MV-4-11 (cell line): Measurements from ENCODE around the gene CTNNA3.

Source experiments
- DNase-seq: peaks from one replicate; lab custom pipeline; 2025; lab: John Stamatoyannopoulos, UW

CTNNA3 gene

GRCh38 chr10:66929375-66929774 lies 766.6 kb downstream of the CTNNA3 start:
- DNase-seq = no peak

DNA sequence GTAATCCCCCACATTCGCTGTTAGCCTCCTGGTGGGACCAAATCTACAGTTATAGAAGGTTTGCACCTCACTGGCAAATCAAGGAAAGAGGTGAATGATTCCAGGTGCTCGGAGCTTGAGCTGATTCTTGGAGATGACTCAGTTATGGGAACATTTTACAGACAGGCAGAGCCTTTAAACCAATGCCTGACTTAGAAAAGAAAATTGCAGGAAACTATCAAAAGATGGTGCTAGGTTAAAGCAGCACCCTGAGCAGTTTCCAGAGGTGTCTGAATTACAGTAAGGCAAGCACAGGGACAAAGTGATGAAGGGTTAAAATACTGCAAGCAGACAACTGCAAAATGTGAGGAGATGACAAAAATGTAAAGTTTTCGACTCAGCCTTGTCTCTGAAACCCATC lies 767.2 kb downstream of the CTNNA3 start:
- DNase-seq = no peak

GRCh38 chr10:66927971-66928770 lies 767.8 kb downstream of the CTNNA3 start:
- DNase-seq = no peak

GRCh38 chr10:66927251-66927935 lies 768.6 kb downstream of the CTNNA3 start:
- DNase-seq = no peak

- no peak for DNase-seq
Measured at GRCh38 chr10:66926841-66927240, 769.2 kb downstream of the CTNNA3 start.

GRCh38 chr10:66925896-66926715 lies 769.9 kb downstream of the CTNNA3 start, which contains the start of gene LRRTM3:
TSS of gene LRRTM3 (plus strand) at chr10:66926036.
- DNase-seq = peak; percentile 53

DNA sequence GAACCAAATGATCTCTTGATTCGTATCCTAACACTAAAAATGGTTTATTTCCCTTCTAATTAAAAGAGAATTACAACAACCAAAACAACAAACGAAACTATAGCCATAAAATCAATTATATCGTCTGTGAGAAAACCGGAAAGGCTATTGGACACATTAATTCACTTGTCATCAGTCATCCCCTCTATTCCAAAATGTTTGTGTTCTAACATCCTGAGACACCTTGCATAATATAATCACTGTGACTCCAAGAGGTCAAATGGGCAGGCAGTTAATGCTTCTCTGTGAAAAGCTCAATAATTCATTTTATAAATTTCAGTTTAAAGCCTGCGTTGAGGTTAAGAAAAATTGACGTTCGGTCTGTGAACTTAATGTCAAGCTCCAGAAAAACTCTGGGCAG lies 770.6 kb downstream of the CTNNA3 start:
- DNase-seq = no peak

DNA sequence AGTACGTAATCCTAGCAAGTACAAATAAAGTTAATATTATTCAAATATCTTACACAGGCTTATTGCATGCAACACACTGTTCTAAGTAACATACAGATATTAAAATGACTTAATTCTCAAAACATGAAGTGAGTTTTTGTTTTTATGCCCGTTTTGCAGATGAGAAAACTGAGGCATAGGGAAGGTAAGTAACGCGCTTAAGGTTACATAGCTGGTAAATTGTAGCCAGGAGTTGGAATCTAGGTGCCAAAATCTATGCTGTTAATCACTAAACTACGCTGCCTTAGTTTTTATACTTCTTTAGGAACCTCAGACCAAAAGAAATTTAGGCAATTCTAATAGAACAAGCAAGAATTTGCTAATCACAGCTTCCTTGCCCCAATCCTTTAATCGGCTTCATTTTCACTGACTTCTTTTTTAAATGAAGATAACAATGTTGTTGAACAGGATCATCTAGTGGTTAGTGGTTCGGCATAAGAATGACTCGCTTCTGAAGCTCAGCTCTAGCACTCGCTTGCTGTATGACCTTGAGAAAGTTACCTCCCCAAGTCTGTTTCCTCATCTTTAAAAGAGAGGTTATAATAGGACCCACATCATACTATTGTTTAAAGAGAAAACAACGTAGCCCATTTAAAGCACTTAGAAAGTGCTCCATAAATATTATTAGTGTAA lies 771.2 kb downstream of the CTNNA3 start:
- no peak for DNase-seq

GRCh38 chr10:66919248-66919647 lies 776.7 kb downstream of the CTNNA3 start:
- DNase-seq = no peak

- DNase-seq = no peak
Measured at GRCh38 chr10:66917104-66917503, 778.9 kb downstream of the CTNNA3 start.

DNA sequence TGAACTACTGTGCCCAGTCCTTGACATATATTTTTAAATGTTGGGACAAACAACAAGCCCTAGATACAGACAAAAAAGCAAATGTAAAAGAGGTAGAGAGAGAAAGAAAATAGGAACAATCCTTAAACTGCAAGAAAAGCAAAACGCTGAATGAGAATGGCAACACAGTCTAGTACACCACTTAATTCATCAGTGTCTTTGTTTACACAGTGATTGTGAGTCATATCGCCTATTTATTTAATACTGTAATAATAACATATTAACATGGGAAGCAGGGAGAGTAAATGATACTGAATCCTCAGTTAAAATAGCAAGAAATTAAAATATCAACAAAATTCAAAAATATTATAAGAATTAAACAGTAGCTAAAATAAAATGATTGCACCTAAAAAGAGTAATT lies 780.0 kb downstream of the CTNNA3 start:
- DNase-seq = no peak

DNA sequence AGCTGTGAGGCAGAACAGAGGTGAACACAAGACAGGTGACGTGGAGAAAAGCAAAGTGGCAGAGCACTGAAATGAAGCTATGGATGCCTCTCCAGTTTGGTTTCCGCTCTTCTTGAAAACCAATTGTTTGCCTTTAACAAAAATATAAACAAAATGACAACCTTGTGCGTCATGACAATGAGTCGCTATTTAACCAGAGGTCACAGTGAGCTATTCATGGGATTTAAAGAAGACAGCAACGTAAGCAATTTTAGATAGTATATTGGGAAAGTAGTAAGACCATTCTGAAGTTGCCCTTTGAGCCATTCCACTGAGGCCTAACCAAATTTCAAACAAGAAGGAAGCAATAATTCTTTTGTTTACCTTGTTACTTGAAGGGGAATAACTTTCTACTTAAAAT lies 785.3 kb downstream of the CTNNA3 start:
- DNase-seq = no peak

DNA sequence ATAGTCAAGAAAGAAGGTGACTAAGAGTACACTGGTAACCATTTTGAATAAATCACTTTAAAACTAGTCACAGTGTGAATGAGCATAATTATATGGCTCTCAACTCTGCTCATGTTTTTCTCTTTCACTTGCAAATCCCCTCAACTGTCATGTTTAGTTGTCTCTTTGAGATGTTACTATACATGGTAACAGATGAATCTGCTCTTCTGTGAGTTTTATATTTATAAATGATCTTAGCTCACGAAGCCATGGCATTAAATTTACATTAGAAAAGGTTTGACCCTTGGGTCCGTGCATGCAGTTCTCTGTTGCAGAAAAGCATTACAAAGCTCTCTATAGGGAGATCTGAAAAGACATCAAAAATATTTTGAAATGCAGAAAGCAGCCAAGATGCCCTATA lies 803.1 kb downstream of the CTNNA3 start:
- no peak for DNase-seq

DNA sequence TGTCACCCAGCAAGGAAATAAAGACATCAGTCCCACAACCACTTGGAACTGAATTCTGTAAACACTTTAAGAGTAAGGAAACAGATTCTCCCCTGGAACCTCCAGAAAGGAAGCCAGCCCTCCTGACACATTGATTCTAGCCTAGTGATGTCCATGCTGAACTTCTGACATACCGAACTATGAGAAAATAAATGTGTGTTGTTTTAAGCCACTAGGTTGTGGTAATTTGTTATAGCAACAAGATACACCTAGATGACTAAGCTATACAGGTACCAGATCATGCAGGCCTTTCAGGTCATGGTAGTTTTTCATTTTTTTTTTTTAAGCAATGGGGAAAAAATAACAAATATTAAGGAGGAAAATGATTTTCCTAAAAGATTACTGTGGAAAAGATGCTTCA lies 807.8 kb downstream of the CTNNA3 start:
- DNase-seq = no peak

DNA sequence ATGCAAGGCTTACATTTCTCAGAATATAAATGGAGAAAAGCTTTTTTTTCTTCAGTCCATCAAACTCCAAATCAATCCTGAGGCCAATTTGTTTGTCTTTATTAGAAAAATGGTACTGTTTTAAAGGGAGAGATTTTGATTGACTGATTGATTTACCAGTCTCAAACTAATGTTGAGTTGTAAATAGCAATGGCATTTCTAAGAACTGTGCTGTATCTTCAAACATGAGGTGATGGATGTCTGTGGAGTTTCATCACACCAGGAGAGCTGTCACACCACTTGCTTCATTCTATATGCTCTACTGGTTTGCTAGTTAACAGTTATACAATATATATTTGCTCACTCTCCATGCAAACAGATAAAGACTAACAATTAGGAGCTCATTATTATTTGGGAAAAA lies 809.1 kb downstream of the CTNNA3 start:
- no peak for DNase-seq

- no peak for DNase-seq
Measured at GRCh38 chr10:66882271-66882670, 813.7 kb downstream of the CTNNA3 start.

DNA sequence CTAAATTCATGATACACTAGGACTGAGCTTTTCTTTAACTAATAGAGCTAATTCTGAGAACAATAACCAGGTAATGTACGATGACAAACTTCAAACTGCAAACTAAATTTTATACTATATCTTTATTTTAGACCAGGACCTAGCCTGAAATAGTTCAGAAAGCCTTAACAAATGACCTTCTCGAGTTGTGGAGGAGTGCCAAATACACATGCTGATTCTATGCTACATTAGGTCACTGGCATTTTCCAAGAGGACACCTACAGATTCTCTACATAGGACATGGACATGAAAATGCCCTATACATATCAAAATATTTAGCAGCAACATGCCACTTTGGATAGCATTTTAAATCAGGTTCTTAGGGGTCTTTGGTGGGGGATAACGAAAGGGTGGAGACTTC lies 814.2 kb downstream of the CTNNA3 start:
- DNase-seq = no peak

- no peak for DNase-seq
Measured at GRCh38 chr10:66880826-66881225, 815.2 kb downstream of the CTNNA3 start.

DNA sequence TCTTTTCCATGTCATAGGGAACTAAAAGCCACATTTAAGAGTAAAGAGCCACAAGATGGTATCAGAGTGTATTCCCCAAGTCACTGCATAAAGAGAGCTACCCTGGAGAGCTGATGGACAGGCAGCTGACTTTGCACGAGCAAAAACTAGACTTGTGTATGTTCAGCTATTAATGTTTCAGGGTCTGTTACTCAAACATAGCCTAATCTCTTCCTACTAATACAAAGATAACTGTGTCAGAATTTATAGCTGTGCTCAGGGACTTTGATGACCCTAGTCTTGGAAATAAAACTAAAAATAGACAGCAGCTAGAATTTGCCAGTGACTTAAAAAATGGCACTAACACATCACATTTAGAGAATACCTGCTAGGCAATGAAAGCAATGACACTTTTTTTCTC lies 815.7 kb downstream of the CTNNA3 start:
- DNase-seq = no peak

DNA sequence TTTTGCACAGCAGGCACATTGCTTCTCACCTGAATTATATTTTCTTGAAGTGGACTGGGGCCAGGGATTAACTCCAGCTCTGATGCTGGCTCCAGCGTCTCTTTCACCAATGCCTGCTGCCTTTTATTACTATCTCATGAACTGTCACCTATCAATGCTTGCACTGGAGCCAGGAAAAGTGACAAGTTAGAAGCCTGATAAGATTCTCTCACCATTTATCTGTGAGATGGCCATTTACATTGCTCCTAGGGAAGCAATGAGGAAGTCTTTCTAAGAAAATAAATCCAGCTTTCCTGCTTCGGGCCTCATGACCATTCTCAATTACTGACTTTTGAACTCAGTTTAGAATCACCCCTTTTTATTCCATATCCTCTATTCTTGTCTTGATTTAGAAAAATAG lies 818.6 kb downstream of the CTNNA3 start:
- DNase-seq = no peak

GRCh38 chr10:66869635-66870034 lies 826.4 kb downstream of the CTNNA3 start:
- no peak for DNase-seq

- no peak for DNase-seq
Measured at GRCh38 chr10:66862687-66863258, 833.2 kb downstream of the CTNNA3 start.
